ENCODE measurements around the gene C11orf91.

Gene C11orf91

DNA sequence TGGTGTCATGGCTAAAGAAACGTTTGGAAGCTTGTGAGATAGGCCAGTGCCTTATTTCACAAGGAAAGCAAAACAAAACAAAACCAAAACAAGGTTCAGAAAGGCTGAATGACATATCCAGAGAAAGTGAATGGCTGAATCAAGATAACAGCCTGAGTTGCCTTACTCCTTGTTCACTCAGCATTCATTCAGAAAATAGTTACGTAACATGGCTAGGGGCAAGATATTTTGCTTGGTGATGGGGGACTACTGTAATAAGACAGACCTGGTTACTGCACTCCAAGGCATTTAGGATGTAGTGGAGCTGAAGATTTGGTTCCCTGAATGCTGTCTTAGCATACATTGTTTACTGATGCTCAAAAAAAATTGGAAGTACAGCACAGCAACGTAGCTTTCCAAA, 47.7 kb downstream of the C11orf91 start:
- no peak overlapping the region for H3K4ac ChIP-seq (ENCODE audit: low read length)
- no peak overlapping the region for H2BK12ac ChIP-seq (ENCODE audit: low read length)
- no peak overlapping the region for H3K14ac ChIP-seq (ENCODE audit: low read length)
- no peak overlapping the region for H2BK120ac ChIP-seq (ENCODE audit: low read depth, low read length)
- no peaks in the 10 kb centered on the region for H3K79me1 ChIP-seq (ENCODE audit: low read depth, low read length)
- H2BK5ac ChIP-seq (ENCODE audit: low read length), result no peak overlapping the region
- no peaks in the 10 kb centered on the region for H3K9me3 ChIP-seq (replicated peaks in 1 of 2; ENCODE audit: control insufficient read depth in 2 of 2, insufficient read depth in 1 of 2, low read depth in 1 of 2, low read length in 2 of 2)
- no peak overlapping the region for H2BK15ac ChIP-seq (ENCODE audit: low read length)
- no peak overlapping the region for H3K4me2 ChIP-seq (ENCODE audit: insufficient read depth, low read length, poor library complexity, severe bottlenecking)
- no peak overlapping the region for H3K4me3 ChIP-seq (ENCODE audit: low read length in 2 of 2)
- no peaks in the 10 kb centered on the region for H3K4me1 ChIP-seq (ENCODE audit: control insufficient read depth in 2 of 2, insufficient read depth in 1 of 2, low read depth in 1 of 2, low read length in 2 of 2)
- DNase-seq (ENCODE audit: low spot score), result no peak
- H3K36me3 ChIP-seq (replicated peaks in 1 of 2; ENCODE audit: control insufficient read depth in 2 of 2, insufficient read depth in 2 of 2, low read length in 2 of 2), result no peaks in the 10 kb centered on the region
- no peak overlapping the region for H4K91ac ChIP-seq (ENCODE audit: low read depth, low read length, poor library complexity)
- H3K18ac ChIP-seq (ENCODE audit: low read length), result no peak overlapping the region
- no peak overlapping the region for H3K27ac ChIP-seq (replicated peaks; ENCODE audit: low read length)
- H3K9ac ChIP-seq (ENCODE audit: low read depth, low read length, poor library complexity), result no peak overlapping the region
- WGBS, 2 donors (ENCODE audit: extremely low coverage in 2 of 2, insufficient read length in 2 of 2, insufficient replicate concordance in 1 of 2), result no CpG with 5 or more reads among the region's 3 CpGs
- no peak overlapping the region for H3K23ac ChIP-seq (ENCODE audit: low read depth, low read length, poor library complexity)
- no peak overlapping the region for H2AK5ac ChIP-seq (ENCODE audit: low read depth, low read length)
- no peak overlapping the region for H2AFZ ChIP-seq (ENCODE audit: low read length)
- H4K8ac ChIP-seq (ENCODE audit: low read depth, low read length), result no peak overlapping the region
- no peaks in the 10 kb centered on the region for H3K27me3 ChIP-seq (ENCODE audit: control insufficient read depth in 3 of 3, insufficient read depth in 3 of 3, low read depth in 1 of 3, low read length in 3 of 3)

DNA sequence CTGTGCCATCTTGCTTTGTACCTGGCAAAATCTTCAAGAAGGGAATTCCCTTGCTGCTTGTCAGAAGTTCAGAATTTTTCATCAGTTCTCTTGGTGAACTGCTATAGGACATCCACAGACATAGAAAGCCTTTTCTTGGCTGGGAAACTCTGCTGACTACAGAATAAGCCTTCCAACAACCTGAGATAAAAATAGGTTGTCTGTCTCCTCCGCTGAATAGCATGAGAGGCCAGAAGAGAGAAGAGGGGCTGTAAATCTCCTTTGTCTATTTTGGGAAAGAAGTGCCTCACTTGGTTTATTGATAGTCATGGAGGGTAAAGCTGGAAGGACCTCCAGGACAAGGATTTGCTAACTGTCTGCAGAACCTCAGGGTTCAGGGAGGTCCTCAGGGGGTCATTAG, 48.2 kb downstream of the C11orf91 start:
- no peaks in the 10 kb centered on the region for H3K4me1 ChIP-seq (ENCODE audit: control insufficient read depth in 2 of 2, insufficient read depth in 1 of 2, low read depth in 1 of 2, low read length in 2 of 2)
- H3K4me2 ChIP-seq (ENCODE audit: insufficient read depth, low read length, poor library complexity, severe bottlenecking), result no peak overlapping the region
- WGBS, 2 donors (ENCODE audit: extremely low coverage in 2 of 2, insufficient read length in 2 of 2, insufficient replicate concordance in 1 of 2), result no CpG with 5 or more reads among the region's 1 CpG

DNA sequence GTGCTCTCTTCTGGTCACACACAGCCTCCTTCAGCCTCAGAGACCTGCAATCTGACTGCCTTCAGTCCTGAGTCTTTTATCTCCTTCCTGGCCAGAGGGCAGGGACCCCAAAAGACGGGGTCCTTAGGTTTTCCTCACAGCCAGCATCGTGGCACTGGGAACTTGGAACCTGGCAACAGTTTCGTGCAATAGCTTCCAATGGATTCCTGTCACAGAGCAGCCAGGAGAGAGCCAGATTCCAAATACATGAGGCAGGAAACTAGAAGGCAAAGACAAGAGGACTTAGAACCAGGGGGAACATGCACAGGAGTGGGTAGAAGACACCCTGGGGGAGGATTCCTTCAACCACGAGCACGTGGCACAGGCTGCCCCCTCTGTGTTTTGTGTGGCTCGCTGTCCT, 48.6 kb downstream of the C11orf91 start:
- Histone ChIP-seq H3K9me3 (replicated peaks in 1 of 2; ENCODE audit: control insufficient read depth in 2 of 2, insufficient read depth in 1 of 2, low read depth in 1 of 2, low read length in 2 of 2) (no peaks in the 10 kb centered on the region), H3K4me1 (ENCODE audit: control insufficient read depth in 2 of 2, insufficient read depth in 1 of 2, low read depth in 1 of 2, low read length in 2 of 2) (no peaks in the 10 kb centered on the region), H3K36me3 (replicated peaks in 1 of 2; ENCODE audit: control insufficient read depth in 2 of 2, insufficient read depth in 2 of 2, low read length in 2 of 2) (no peaks in the 10 kb centered on the region), H3K27ac (replicated peaks; ENCODE audit: low read length) (no peak overlapping the region), H2AFZ (ENCODE audit: low read length) (no peak overlapping the region), H3K23ac (ENCODE audit: low read depth, low read length, poor library complexity) (no peak overlapping the region), H4K8ac (ENCODE audit: low read depth, low read length) (no peak overlapping the region), H3K4me3 (ENCODE audit: low read length in 2 of 2) (no peak overlapping the region), H4K91ac (ENCODE audit: low read depth, low read length, poor library complexity) (no peak overlapping the region), H2BK5ac (ENCODE audit: low read length) (no peak overlapping the region), H3K9ac (ENCODE audit: low read depth, low read length, poor library complexity) (no peak overlapping the region), H3K4me2 (ENCODE audit: insufficient read depth, low read length, poor library complexity, severe bottlenecking) (no peak overlapping the region), H3K4ac (ENCODE audit: low read length) (no peak overlapping the region), H2BK15ac (ENCODE audit: low read length) (no peak overlapping the region), H3K14ac (ENCODE audit: low read length) (no peak overlapping the region), H2BK120ac (ENCODE audit: low read depth, low read length) (no peak overlapping the region), H3K27me3 (ENCODE audit: control insufficient read depth in 3 of 3, insufficient read depth in 3 of 3, low read depth in 1 of 3, low read length in 3 of 3) (no peaks in the 10 kb centered on the region), H3K18ac (ENCODE audit: low read length) (no peak overlapping the region), H3K79me1 (ENCODE audit: low read depth, low read length) (no peaks in the 10 kb centered on the region), H2AK5ac (ENCODE audit: low read depth, low read length) (no peak overlapping the region), H2BK12ac (ENCODE audit: low read length) (no peak overlapping the region)
- WGBS, 2 donors (ENCODE audit: extremely low coverage in 2 of 2, insufficient read length in 2 of 2, insufficient replicate concordance in 1 of 2), result no CpG with 5 or more reads among the region's 6 CpGs
- no peak for DNase-seq (ENCODE audit: low spot score)

More for the DNA sequence above, 48.2 kb downstream of the C11orf91 start:
- Histone ChIP-seq H2BK5ac (ENCODE audit: low read length) (no peak overlapping the region), H2AFZ (ENCODE audit: low read length) (no peak overlapping the region), H2BK120ac (ENCODE audit: low read depth, low read length) (no peak overlapping the region), H3K27me3 (ENCODE audit: control insufficient read depth in 3 of 3, insufficient read depth in 3 of 3, low read depth in 1 of 3, low read length in 3 of 3) (no peaks in the 10 kb centered on the region), H3K14ac (ENCODE audit: low read length) (no peak overlapping the region), H3K27ac (replicated peaks; ENCODE audit: low read length) (no peak overlapping the region), H3K23ac (ENCODE audit: low read depth, low read length, poor library complexity) (no peak overlapping the region), H3K18ac (ENCODE audit: low read length) (no peak overlapping the region), H2BK15ac (ENCODE audit: low read length) (no peak overlapping the region), H3K36me3 (replicated peaks in 1 of 2; ENCODE audit: control insufficient read depth in 2 of 2, insufficient read depth in 2 of 2, low read length in 2 of 2) (no peaks in the 10 kb centered on the region), H4K8ac (ENCODE audit: low read depth, low read length) (no peak overlapping the region), H3K4ac (ENCODE audit: low read length) (no peak overlapping the region), H2AK5ac (ENCODE audit: low read depth, low read length) (no peak overlapping the region), H3K4me3 (ENCODE audit: low read length in 2 of 2) (no peak overlapping the region), H3K9me3 (replicated peaks in 1 of 2; ENCODE audit: control insufficient read depth in 2 of 2, insufficient read depth in 1 of 2, low read depth in 1 of 2, low read length in 2 of 2) (no peaks in the 10 kb centered on the region), H3K79me1 (ENCODE audit: low read depth, low read length) (no peaks in the 10 kb centered on the region), H4K91ac (ENCODE audit: low read depth, low read length, poor library complexity) (no peak overlapping the region), H2BK12ac (ENCODE audit: low read length) (no peak overlapping the region), H3K9ac (ENCODE audit: low read depth, low read length, poor library complexity) (no peak overlapping the region)
- no peak for DNase-seq (ENCODE audit: low spot score)

DNA sequence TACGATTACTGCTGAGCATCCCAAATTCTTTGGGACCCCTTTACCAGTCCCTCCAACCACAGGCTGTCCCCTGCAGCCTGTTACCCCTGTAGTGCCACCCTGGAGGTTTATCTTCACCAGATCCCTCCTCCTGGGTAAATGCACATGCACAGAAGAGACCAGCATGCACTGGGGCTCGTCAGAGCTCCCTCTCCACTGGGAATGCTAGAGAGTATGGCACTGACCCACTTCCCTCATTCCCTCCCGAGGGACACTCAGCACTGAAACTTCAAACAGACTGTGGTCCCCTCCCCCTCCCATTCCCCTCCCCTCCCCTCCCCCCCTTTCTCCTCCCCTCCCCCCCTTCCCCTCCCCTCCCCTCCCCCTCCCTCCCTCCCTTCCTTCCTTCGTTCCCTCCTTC, 49.1 kb downstream of the C11orf91 start:
- Histone ChIP-seq H3K27ac (replicated peaks; ENCODE audit: low read length) (no peak overlapping the region), H3K9ac (ENCODE audit: low read depth, low read length, poor library complexity) (no peak overlapping the region), H3K36me3 (replicated peaks in 1 of 2; ENCODE audit: control insufficient read depth in 2 of 2, insufficient read depth in 2 of 2, low read length in 2 of 2) (no peaks in the 10 kb centered on the region), H3K79me1 (ENCODE audit: low read depth, low read length) (no peaks in the 10 kb centered on the region), H2BK15ac (ENCODE audit: low read length) (no peak overlapping the region), H2AK5ac (ENCODE audit: low read depth, low read length) (no peak overlapping the region), H2BK5ac (ENCODE audit: low read length) (no peak overlapping the region), H3K4ac (ENCODE audit: low read length) (no peak overlapping the region), H3K14ac (ENCODE audit: low read length) (no peak overlapping the region), H2BK12ac (ENCODE audit: low read length) (no peak overlapping the region), H2AFZ (ENCODE audit: low read length) (no peak overlapping the region), H2BK120ac (ENCODE audit: low read depth, low read length) (no peak overlapping the region), H3K27me3 (ENCODE audit: control insufficient read depth in 3 of 3, insufficient read depth in 3 of 3, low read depth in 1 of 3, low read length in 3 of 3) (no peaks in the 10 kb centered on the region), H3K4me1 (ENCODE audit: control insufficient read depth in 2 of 2, insufficient read depth in 1 of 2, low read depth in 1 of 2, low read length in 2 of 2) (no peaks in the 10 kb centered on the region), H3K23ac (ENCODE audit: low read depth, low read length, poor library complexity) (no peak overlapping the region), H3K18ac (ENCODE audit: low read length) (peak overlapping the region; percentile 55), H4K91ac (ENCODE audit: low read depth, low read length, poor library complexity) (no peak overlapping the region), H3K4me3 (ENCODE audit: low read length in 2 of 2) (no peak overlapping the region), H4K8ac (ENCODE audit: low read depth, low read length) (no peak overlapping the region), H3K9me3 (replicated peaks in 1 of 2; ENCODE audit: control insufficient read depth in 2 of 2, insufficient read depth in 1 of 2, low read depth in 1 of 2, low read length in 2 of 2) (no peaks in the 10 kb centered on the region), H3K4me2 (ENCODE audit: insufficient read depth, low read length, poor library complexity, severe bottlenecking) (no peak overlapping the region)
- no peak for DNase-seq (ENCODE audit: low spot score)
- WGBS, 2 donors (ENCODE audit: extremely low coverage in 2 of 2, insufficient read length in 2 of 2, insufficient replicate concordance in 1 of 2), result no CpG with 5 or more reads among the region's 4 CpGs
